ENCODE results near the gene SLC17A8. TPM values are rescaled to one million over a fixed set of nuclear protein-coding genes. Genes with fewer than 3 reads are reported as not detected.

SLC17A8 gene
- total RNA-seq, 1 experiment from 2014 or later = not detected

DNA sequence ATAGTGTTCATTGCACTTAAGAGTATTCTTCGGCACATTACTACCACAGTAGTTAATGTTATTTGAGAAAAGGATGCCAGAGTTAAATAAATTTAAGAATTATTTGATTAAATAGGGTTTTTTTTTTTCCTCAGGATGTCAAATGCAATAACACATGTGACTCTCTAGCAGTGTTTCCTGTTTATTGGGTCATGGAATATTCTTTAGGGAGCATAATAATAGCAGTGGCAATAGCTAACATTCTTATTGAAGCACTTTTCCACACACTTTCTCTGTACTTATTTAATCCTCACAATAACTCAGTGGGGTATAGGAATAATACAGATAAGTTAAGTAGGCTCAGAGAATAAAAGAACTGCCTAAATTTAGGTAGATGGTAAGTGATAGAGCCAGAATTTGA is 45.6 kb upstream of the SLC17A8 start:
- Histone ChIP-seq H2AFZ (ENCODE audit: low read length) (no peak overlapping the region), H4K20me1 (ENCODE audit: control insufficient read depth, insufficient read depth, insufficient read length) (no peaks in the 10 kb centered on the region), H3K56ac (ENCODE audit: insufficient read length, low read depth, low read length) (no peak overlapping the region), H2BK15ac (ENCODE audit: low read depth, low read length) (no peak overlapping the region), H3K4me1 (ENCODE audit: insufficient read depth, low read length) (no peaks in the 10 kb centered on the region), H2BK20ac (ENCODE audit: low read depth, low read length, poor library complexity, severe bottlenecking) (no peak overlapping the region), H3K79me2 (ENCODE audit: insufficient read depth, low read length) (no peaks in the 10 kb centered on the region), H4K5ac (ENCODE audit: insufficient read length, low read depth, low read length) (no peak overlapping the region), H3K4ac (ENCODE audit: low read depth, low read length) (no peak overlapping the region), H3K14ac (ENCODE audit: insufficient read depth, low read length) (no peak overlapping the region), H3T11ph (ENCODE audit: low read length) (no peak overlapping the region), H3K4me2 (ENCODE audit: insufficient read depth, insufficient read length, low read length) (no peak overlapping the region), H3K18ac (ENCODE audit: insufficient read length, low read depth, low read length) (no peak overlapping the region), H3K79me1 (ENCODE audit: insufficient read depth, low read depth, low read length, poor library complexity, severe bottlenecking) (no peaks in the 10 kb centered on the region), H3K27me3 (ENCODE audit: insufficient read depth, low read length) (no peaks in the 10 kb centered on the region), H2BK5ac (ENCODE audit: insufficient read length, low read length) (no peak overlapping the region), H2BK120ac (ENCODE audit: low read depth, low read length, poor library complexity, severe bottlenecking) (no peak overlapping the region), H2BK12ac (ENCODE audit: insufficient read length, low read depth, low read length) (no peak overlapping the region), H3K9ac (ENCODE audit: extremely low read depth, insufficient read length, low read length) (no peak overlapping the region), H3K23me2 (ENCODE audit: insufficient read length, low read depth, low read length, poor library complexity, severe bottlenecking) (no peaks in the 10 kb centered on the region), H4K91ac (ENCODE audit: insufficient read length, low read depth, low read length) (no peak overlapping the region), H2AK5ac (ENCODE audit: insufficient read length, low read length) (no peak overlapping the region), H3K9me3 (ENCODE audit: control insufficient read depth, low read depth, low read length) (no peaks in the 10 kb centered on the region), H3K27ac (ENCODE audit: insufficient read length, low read depth, low read length) (no peak overlapping the region), H3K23ac (ENCODE audit: insufficient read length, low read depth, low read length) (no peak overlapping the region), H4K8ac (replicated peaks; ENCODE audit: insufficient read length, low read depth, low read length) (no peak overlapping the region)
- H3K9me3 Mint-ChIP-seq = peaks cover 8 to 9% of the 10 kb centered on the region in 2 experiments
- no CpG with 5 or more reads among the region's 1 CpG for WGBS (ENCODE audit: extremely low coverage, insufficient read length, low lambda C conversion rate)
- H3K4me1 Mint-ChIP-seq = peaks cover 0 to 3% of the 10 kb centered on the region in 2 experiments; a peak in 1 of 4 replicates
- H3K27ac Mint-ChIP-seq = no peak overlapping the region
- H3K4me3 Mint-ChIP-seq = no peak overlapping the region
- DNase-seq = no peak
- H3K27me3 Mint-ChIP-seq (ENCODE audit: low read depth) = no peaks in the 10 kb centered on the region
- H3K36me3 Mint-ChIP-seq (ENCODE audit: insufficient read depth in 1 of 3, low read depth in 3 of 3) = peaks cover 10 to 49% (median 27%) of the 10 kb centered on the region in 3 experiments
- TF ChIP-seq, protein P1, sequence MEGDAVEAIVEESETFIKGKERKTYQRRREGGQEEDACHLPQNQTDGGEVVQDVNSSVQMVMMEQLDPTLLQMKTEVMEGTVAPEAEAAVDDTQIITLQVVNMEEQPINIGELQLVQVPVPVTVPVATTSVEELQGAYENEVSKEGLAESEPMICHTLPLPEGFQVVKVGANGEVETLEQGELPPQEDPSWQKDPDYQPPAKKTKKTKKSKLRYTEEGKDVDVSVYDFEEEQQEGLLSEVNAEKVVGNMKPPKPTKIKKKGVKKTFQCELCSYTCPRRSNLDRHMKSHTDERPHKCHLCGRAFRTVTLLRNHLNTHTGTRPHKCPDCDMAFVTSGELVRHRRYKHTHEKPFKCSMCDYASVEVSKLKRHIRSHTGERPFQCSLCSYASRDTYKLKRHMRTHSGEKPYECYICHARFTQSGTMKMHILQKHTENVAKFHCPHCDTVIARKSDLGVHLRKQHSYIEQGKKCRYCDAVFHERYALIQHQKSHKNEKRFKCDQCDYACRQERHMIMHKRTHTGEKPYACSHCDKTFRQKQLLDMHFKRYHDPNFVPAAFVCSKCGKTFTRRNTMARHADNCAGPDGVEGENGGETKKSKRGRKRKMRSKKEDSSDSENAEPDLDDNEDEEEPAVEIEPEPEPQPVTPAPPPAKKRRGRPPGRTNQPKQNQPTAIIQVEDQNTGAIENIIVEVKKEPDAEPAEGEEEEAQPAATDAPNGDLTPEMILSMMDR (conservative IDR thresholded peaks at IDR 0.05) = no peak
